Pancreas (tissue), 10 donors: Measurements from ENCODE around the gene MYO1H. TPM values are rescaled to one million over a fixed set of nuclear protein-coding genes. Genes with fewer than 3 reads are reported as not detected.

Experiments used
- ATAC-seq, 4 donors: fragments of 200-7000 bp; cut with Tn5 transposase; one replicate each; pipeline versions ENCODE4 v1.8.0 to v1.9.1; 2020; ENCODE audit warnings: mild to moderate bottlenecking in 4 of 4, moderate library complexity in 4 of 4
- DNase-seq, 6 donors: peaks; one replicate each; pipeline ENCODE4 v3.0.0-alpha.2; 2020
- FAIRE-seq: peaks from 2 replicates; lab custom pipeline; 2012; peaks lifted over from hg19 to GRCh38; lab: Jason Lieb, UNC
- H3K27ac ChIP-seq, 4 donors: fragments of 200-600 bp; sonication (generic); 1 replicate in 3 of 4; 2 replicates in 1 of 4; pipeline versions ENCODE4 v1.5.0 to v1.8.0; 2020
- H3K27me3 ChIP-seq, 4 donors: fragments of 200-600 bp; one replicate each; pipeline ENCODE4 v1.8.0; 2021
- H3K36me3 ChIP-seq, 3 donors: fragments of 200-600 bp; sonication (generic) in 1 of 3; one replicate each; pipeline versions ENCODE4 v1.5.0 to v1.8.0; 2020 to 2021
- H3K4me1 ChIP-seq, 3 donors: fragments of 200-600 bp; one replicate each; pipeline ENCODE4 v1.8.0; 2021
- H3K4me3 ChIP-seq, 4 donors: fragments of 200-600 bp; sonication (generic) in 2 of 4; one replicate each; pipeline versions ENCODE4 v1.5.0 to v1.8.0; 2020 to 2021
- H3K9me3 ChIP-seq, 4 donors: fragments of 200-600 bp; one replicate each; pipeline ENCODE4 v1.8.0; 2021
- WGBS, 2 donors: extraction: QIAGEN DNeasy Blood & Tissue Kit; methylation state at CpG; one replicate each; pipeline ENCODE4 v1.1.7; 2013; 5-methylcytosine and 5-hydroxymethylcytosine counted together
- intact Hi-C, 3 donors: fragments of 100-400 bp; cut with DNase I; formaldehyde crosslinking; loops; one replicate each; pipeline versions ENCODE4 v1.11.1 to v1.14.2; 2022
- polyA plus RNA-seq, 2 donors: library from polyadenylated mRNA; stranded (reverse); fragments of 200-250 nt; gene quantifications; one replicate each; pipeline ENCODE4 v1.2.3, GENCODE V29; 2013
- total RNA-seq, 6 donors: library from RNA; stranded (reverse); fragmentation: NEBNext Ultra II Directional in 4 of 6; extraction: Animal tissue kit (Norgen Biotek cat#: 25700) in 4 of 6; gene quantifications; one replicate each; pipeline versions ENCODE4 v1.2.1 to v1.2.4, GENCODE V29; 2021 to 2023
- TF ChIP-seq, protein P1 (sequence below), 4 donors: fragments of 200-600 bp; sonication (generic) in 3 of 4; IDR thresholded peaks; one replicate each; pipeline versions ENCODE4 v1.5.0 to v1.8.0; 2021; ENCODE audit warnings: antibody characterized with exemption in 4 of 4
- donor health status: healthy with polysubstance abuse.
- donor health status: DM: no; HTN: no; CAD: no; lungs with moderate emphysema.
- donor health status: DM: no; HTN: no; CAD: no.
- donor health status: control.
- donor health status: control.
- donor health status: Bipolar disorder and iron deficiency.
- donor health status: DM: yes; HTN: yes; CAD: no.
- donor health status: DM: no; HTN: no; CAD: no.
- donor health status: DM: no; HTN: no; CAD: no.
- donor health status: DM: yes; HTN: yes; CAD: no.

Gene MYO1H
- total and polyA plus RNA-seq, 8 donors: 0.07 TPM; not detected in 7

- peak overlapping the region; percentile 78 to 100 (median 88) for H3K4me3 ChIP-seq
- H3K36me3 ChIP-seq: peaks cover 0 to 5% (median 0%) of the 10 kb centered on the region in 3 donors
- no peaks in the 10 kb centered on the region for H3K27me3 ChIP-seq
- no peaks in the 10 kb centered on the region for H3K9me3 ChIP-seq
- 1 to 2% methylated on average over 9 of the region's 9 CpGs for WGBS, 2 donors
- peaks cover 0 to 16% (median 7%) of the 10 kb centered on the region in 3 donors for H3K4me1 ChIP-seq
- no peak for FAIRE-seq
- intact Hi-C loops: no loop called here
- no peak for DNase-seq
- no peak for ATAC-seq
- TF ChIP-seq, protein P1, sequence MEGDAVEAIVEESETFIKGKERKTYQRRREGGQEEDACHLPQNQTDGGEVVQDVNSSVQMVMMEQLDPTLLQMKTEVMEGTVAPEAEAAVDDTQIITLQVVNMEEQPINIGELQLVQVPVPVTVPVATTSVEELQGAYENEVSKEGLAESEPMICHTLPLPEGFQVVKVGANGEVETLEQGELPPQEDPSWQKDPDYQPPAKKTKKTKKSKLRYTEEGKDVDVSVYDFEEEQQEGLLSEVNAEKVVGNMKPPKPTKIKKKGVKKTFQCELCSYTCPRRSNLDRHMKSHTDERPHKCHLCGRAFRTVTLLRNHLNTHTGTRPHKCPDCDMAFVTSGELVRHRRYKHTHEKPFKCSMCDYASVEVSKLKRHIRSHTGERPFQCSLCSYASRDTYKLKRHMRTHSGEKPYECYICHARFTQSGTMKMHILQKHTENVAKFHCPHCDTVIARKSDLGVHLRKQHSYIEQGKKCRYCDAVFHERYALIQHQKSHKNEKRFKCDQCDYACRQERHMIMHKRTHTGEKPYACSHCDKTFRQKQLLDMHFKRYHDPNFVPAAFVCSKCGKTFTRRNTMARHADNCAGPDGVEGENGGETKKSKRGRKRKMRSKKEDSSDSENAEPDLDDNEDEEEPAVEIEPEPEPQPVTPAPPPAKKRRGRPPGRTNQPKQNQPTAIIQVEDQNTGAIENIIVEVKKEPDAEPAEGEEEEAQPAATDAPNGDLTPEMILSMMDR (IDR thresholded peaks at IDR 0.05): no peak
- peak overlapping the region; percentile 87 to 95 (median 92) for H3K27ac ChIP-seq
Observed at GRCh38 chr12:109477963-109478315, 130.2 kb downstream of the MYO1H start.

DNA sequence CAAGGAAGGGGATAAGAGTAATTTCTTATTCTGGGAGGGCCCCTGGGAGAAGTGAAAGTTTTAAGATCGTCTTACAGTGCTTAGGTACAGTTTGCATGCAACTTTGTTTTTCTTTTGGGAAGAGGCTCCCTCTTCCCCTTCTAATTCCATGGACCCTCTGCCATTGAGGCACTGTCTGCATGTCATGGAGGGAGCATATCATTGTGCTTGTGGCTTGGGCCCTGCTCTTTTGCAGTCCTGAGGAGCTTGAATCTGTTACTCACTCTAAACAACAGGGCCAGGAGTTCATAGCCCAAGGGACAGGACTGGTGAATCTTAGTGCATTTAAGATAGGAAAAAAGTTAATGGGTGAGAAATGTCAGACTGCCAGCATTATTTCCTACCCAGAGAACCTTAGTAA, 132.1 kb downstream of the MYO1H start:
- Histone ChIP-seq H3K27me3 (no peaks in the 10 kb centered on the region), H3K36me3 (peaks cover 0 to 20% (median 10%) of the 10 kb centered on the region in 3 donors), H3K9me3 (no peaks in the 10 kb centered on the region), H3K4me1 (peaks cover 0 to 16% (median 7%) of the 10 kb centered on the region in 3 donors), H3K4me3 (no peak overlapping the region), H3K27ac (no peak overlapping the region)
- FAIRE-seq: no peak
- ATAC-seq: no peak
- intact Hi-C loops: no loop called here
- WGBS, 2 donors: 65 to 69% methylated on average over 1 of the region's 1 CpG
- TF ChIP-seq, protein P1 (IDR thresholded peaks at IDR 0.05): no peak
- no peak for DNase-seq

DNA sequence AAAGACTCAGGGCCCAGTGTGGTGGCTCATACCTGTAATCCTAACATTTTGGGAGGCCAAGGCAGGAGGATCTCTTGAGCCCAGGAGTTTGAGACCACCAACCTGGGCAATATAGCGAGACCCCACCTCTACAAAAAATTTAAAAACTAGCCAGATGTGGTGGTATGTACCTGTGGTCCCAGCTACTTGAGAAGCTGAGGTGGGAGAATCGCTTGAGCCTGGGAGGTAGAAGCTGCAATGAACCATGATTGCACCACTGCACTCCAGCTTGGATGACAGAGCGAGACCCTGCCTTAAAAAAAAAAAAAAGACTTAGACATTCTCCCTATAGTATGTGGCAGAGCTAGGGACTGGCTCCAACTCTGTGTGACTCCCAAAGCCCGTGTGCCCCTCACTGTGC, 132.7 kb downstream of the MYO1H start:
- H3K4me1 ChIP-seq: peaks cover 0 to 16% (median 7%) of the 10 kb centered on the region in 3 donors
- H3K27ac ChIP-seq: no peak overlapping the region
- H3K27me3 ChIP-seq: no peaks in the 10 kb centered on the region
- H3K36me3 ChIP-seq: peaks cover 0 to 26% (median 10%) of the 10 kb centered on the region in 3 donors
- H3K9me3 ChIP-seq: no peaks in the 10 kb centered on the region
- DNase-seq (no peak), FAIRE-seq (no peak), ATAC-seq (no peak)
- TF ChIP-seq, protein P1 (IDR thresholded peaks at IDR 0.05): no peak
- WGBS, 2 donors: 95 to 96% methylated on average over 4 of the region's 4 CpGs
- intact Hi-C loops: no loop called here
- H3K4me3 ChIP-seq: no peak overlapping the region

- H3K36me3 ChIP-seq: peaks cover 0 to 40% (median 25%) of the 10 kb centered on the region in 3 donors
- no peaks in the 10 kb centered on the region for H3K9me3 ChIP-seq
- no peak overlapping the region for H3K27ac ChIP-seq
- H3K4me3 ChIP-seq: no peak overlapping the region
- peaks cover 0 to 12% (median 7%) of the 10 kb centered on the region in 3 donors for H3K4me1 ChIP-seq
- no peak for DNase-seq
- intact Hi-C loops: no loop called here
- ATAC-seq: no peak
- WGBS, 2 donors: 83 to 86% methylated on average over 1 of the region's 1 CpG
- no peaks in the 10 kb centered on the region for H3K27me3 ChIP-seq
- TF ChIP-seq, protein P1 (IDR thresholded peaks at IDR 0.05): no peak
- FAIRE-seq: no peak
Observed at GRCh38 chr12:109481863-109482262, 134.2 kb downstream of the MYO1H start.

DNA sequence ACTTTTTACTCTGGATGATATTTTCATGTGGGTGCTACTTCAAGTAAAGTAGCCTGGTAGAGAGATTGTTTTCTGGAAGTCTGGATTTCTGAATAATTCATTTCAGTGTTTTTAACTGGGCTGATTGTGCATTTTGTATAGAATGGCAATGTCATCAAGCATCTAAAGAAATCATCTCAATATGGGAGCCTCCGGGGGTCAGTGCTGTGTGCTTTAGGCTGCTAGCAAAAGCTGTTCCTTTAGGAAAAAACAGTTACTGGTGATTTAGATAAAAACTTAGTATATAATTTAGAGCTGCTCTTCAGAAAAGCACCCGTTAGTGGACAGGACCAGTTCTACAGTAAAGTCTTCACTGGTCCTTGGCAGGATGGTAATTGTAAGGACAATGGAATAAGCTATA, 134.8 kb downstream of the MYO1H start:
- intact Hi-C loops: no loop called here
- TF ChIP-seq, protein P1 (IDR thresholded peaks at IDR 0.05): no peak
- WGBS, 2 donors: 90 to 94% methylated on average over 2 of the region's 2 CpGs
- FAIRE-seq: no peak
- Histone ChIP-seq H3K4me1 (peaks cover 0 to 12% (median 7%) of the 10 kb centered on the region in 3 donors), H3K27me3 (no peaks in the 10 kb centered on the region), H3K27ac (no peak overlapping the region), H3K4me3 (no peak overlapping the region), H3K9me3 (no peaks in the 10 kb centered on the region), H3K36me3 (peaks cover 0 to 46% (median 31%) of the 10 kb centered on the region in 3 donors)
- ATAC-seq: no peak
- DNase-seq: no peak
